A673 (cell line): ENCODE results near the gene AP1M1. TPM values are rescaled to one million over a fixed set of nuclear protein-coding genes. Genes with fewer than 3 reads are reported as not detected.
A peak's percentile ranks its signal among the peaks of the same experiment; 100 is the strongest.

Experiments used
- BruUV-seq: library from RNA; stranded (reverse); fragments of 400-500 nt; replicated peaks from 2 replicates; lab custom pipeline; 2021; lab: Mats Ljungman, UMichigan
- CTCF ChIA-PET: fragments of 300-600 bp; sonication (Branson Sonifier 250); formaldehyde crosslinking; loops from one replicate; lab custom pipeline; 2022; ENCODE audit warnings: antibody characterized with exemption; lab: Charles Lee
- POLR2A ChIA-PET: fragments of 300-600 bp; sonication (Branson Sonifier 250); formaldehyde crosslinking; loops from one replicate; lab custom pipeline; 2022; ENCODE audit warnings: antibody characterized with exemption; ENCODE audit not compliant: low non-redundant PET; lab: Charles Lee
- DNase-seq: peaks from one replicate; pipeline ENCODE4 v3.0.0-alpha.2; 2015; ENCODE audit warnings: low spot score
- H3K27ac ChIP-seq: fragments of 200-600 bp; sonication (generic); 2 replicates; pipeline ENCODE4 v1.5.1; 2016; ENCODE audit warnings: mixed run types, low read depth, mild to moderate bottlenecking, mixed read lengths, antibody characterized with exemption, low read length; ENCODE audit not compliant: poor library complexity, severe bottlenecking
- H3K27me3 ChIP-seq: fragments of 200-600 bp; sonication (generic); replicated peaks from 2 replicates; pipeline ENCODE4 v1.6.1; 2017; ENCODE audit warnings: mixed run types, low read depth, mild to moderate bottlenecking, mixed read lengths, antibody characterized with exemption, low read length; ENCODE audit not compliant: insufficient read depth, poor library complexity
- H3K36me3 ChIP-seq: fragments of 200-600 bp; sonication (generic); 2 replicates; pipeline ENCODE4 v1.6.1; 2016; ENCODE audit warnings: mixed run types, mild to moderate bottlenecking, mixed read lengths, antibody characterized with exemption, low read length; ENCODE audit not compliant: insufficient read depth, poor library complexity, severe bottlenecking
- H3K4me1 ChIP-seq: fragments of 200-600 bp; sonication (generic); 2 replicates; pipeline ENCODE4 v1.6.1; 2017; ENCODE audit warnings: mixed run types, mild to moderate bottlenecking, mixed read lengths, antibody characterized with exemption, low read length; ENCODE audit not compliant: insufficient read depth, poor library complexity, severe bottlenecking
- H3K4me3 ChIP-seq: fragments of 200-600 bp; sonication (generic); 2 replicates; pipeline ENCODE4 v1.5.1; 2016; ENCODE audit warnings: low read depth, mixed run types, mild to moderate bottlenecking, mixed read lengths, low read length; ENCODE audit not compliant: poor library complexity, severe bottlenecking
- H3K9me3 ChIP-seq: fragments of 200-600 bp; sonication (generic); 2 replicates; pipeline ENCODE4 v1.6.1; 2016; ENCODE audit warnings: mixed run types, low read depth, mild to moderate bottlenecking, mixed read lengths, antibody characterized with exemption, low read length; ENCODE audit not compliant: poor library complexity, severe bottlenecking
- CTCF ChIP-seq: fragments of 300-800, 200-600 bp; sonication (generic); conservative IDR thresholded peaks from 2 replicates; pipeline ENCODE4 v1.5.1; 2017; ENCODE audit warnings: low read depth, mild to moderate bottlenecking, antibody characterized with exemption, low read length, moderate library complexity, mixed read lengths
- EZH2 ChIP-seq: fragments of 200-600 bp; sonication (generic); IDR thresholded peaks from 2 replicates; pipeline ENCODE4 v1.6.1; 2017; ENCODE audit warnings: borderline replicate concordance, low read depth, mild to moderate bottlenecking, mixed read lengths, antibody characterized with exemption, low read length; ENCODE audit not compliant: poor library complexity, severe bottlenecking
- intact Hi-C: fragments of 100-400 bp; cut with micrococcal nuclease; formaldehyde crosslinking; loops from one replicate; pipeline ENCODE4 v1.10.0; 2022; ENCODE audit not compliant: unreplicated experiment
- total RNA-seq: library from RNA; stranded (reverse); gene quantifications from 2 replicates; pipeline ENCODE4 v1.2.3, GENCODE V29; 2021

AP1M1 gene
- total RNA-seq, 1 experiment from 2014 or later: 105 TPM

- H3K36me3 ChIP-seq: no peaks in the 10 kb centered on the region
- TF ChIP-seq CTCF (peak; percentile 97), EZH2 (no peak)
- ChIA-PET POLR2A (no interaction called here), CTCF (interaction anchor here (0.6 to 1.7 kb wide), 5 partner anchors 20 to 1053 kb away, joined by 3 to 6 read pairs (median 4); no protein-coding TSS in a partner anchor)
- H3K27ac ChIP-seq: no peak overlapping the region
- no peak overlapping the region for H3K4me3 ChIP-seq
- no peaks in the 10 kb centered on the region for H3K9me3 ChIP-seq
- no peaks in the 10 kb centered on the region for H3K4me1 ChIP-seq
- DNase-seq: peak; percentile 84
- H3K27me3 ChIP-seq: no peaks in the 10 kb centered on the region
- BruUV-seq: no TSS peak
- intact Hi-C loops: loop anchor here (1.0 kb wide), 2 partner anchors 136 to 170 kb away; no protein-coding TSS in a partner anchor
Measured at GRCh38 chr19:16247353-16248182, 49.9 kb downstream of the AP1M1 start.

- no peak overlapping the region for H3K27ac ChIP-seq
- DNase-seq: no peak
- H3K4me1 ChIP-seq: no peaks in the 10 kb centered on the region
- no peak overlapping the region for H3K4me3 ChIP-seq
- TF ChIP-seq CTCF: no peak
- TF ChIP-seq EZH2: no peak
- no peaks in the 10 kb centered on the region for H3K9me3 ChIP-seq
- POLR2A ChIA-PET: no interaction called here
- no peaks in the 10 kb centered on the region for H3K27me3 ChIP-seq
- BruUV-seq: no TSS peak
- CTCF ChIA-PET: interaction anchor here (0.6 to 0.9 kb wide), 4 partner anchors 80 to 138 kb away, joined by 3 to 7 read pairs (median 3); no protein-coding TSS in a partner anchor
- intact Hi-C loops: no loop called here
- H3K36me3 ChIP-seq: no peaks in the 10 kb centered on the region
Measured at GRCh38 chr19:16248380-16249023, 50.8 kb downstream of the AP1M1 start.

GRCh38 chr19:16249826-16250404 is 52.2 kb downstream of the AP1M1 start:
- H3K27ac ChIP-seq: no peak overlapping the region
- no peak for DNase-seq
- no TSS peak for BruUV-seq
- H3K36me3 ChIP-seq: no peaks in the 10 kb centered on the region
- no peaks in the 10 kb centered on the region for H3K9me3 ChIP-seq
- H3K27me3 ChIP-seq: no peaks in the 10 kb centered on the region
- H3K4me1 ChIP-seq: no peaks in the 10 kb centered on the region
- TF ChIP-seq EZH2 (no peak), CTCF (no peak)
- no peak overlapping the region for H3K4me3 ChIP-seq
- ChIA-PET POLR2A (no interaction called here), CTCF (interaction anchor here (0.9 kb wide), 1 partner anchor 137 kb away, joined by 3 read pairs; no protein-coding TSS in a partner anchor)
- intact Hi-C loops: no loop called here
